B cell (primary cell): ENCODE results near the gene TRPV4. TPM values are rescaled to one million over a fixed set of nuclear protein-coding genes. Genes with fewer than 3 reads are reported as not detected.

ENCODE experiments used
- ATAC-seq: fragments of 200-7000 bp; cut with Tn5 transposase; one replicate; pipeline ENCODE4 v1.10.0; 2021; ENCODE audit warnings: low read depth, mild to moderate bottlenecking, moderate number of reproducible peaks, moderate library complexity
- CTCF ChIA-PET: fragments of 350-600 bp; sonication (Branson Sonifier 250); formaldehyde crosslinking; loops from one replicate; lab custom pipeline; 2021; ENCODE audit warnings: antibody characterized with exemption, inconsistent platforms; lab: Charles Lee
- POLR2A ChIA-PET: fragments of 350-600 bp; sonication (Branson Sonifier 250); formaldehyde crosslinking; loops from one replicate; lab custom pipeline; 2021; ENCODE audit warnings: antibody characterized with exemption; lab: Charles Lee
- DNase-seq: peaks from one replicate; pipeline ENCODE4 v3.0.0; 2013
- H2AFZ ChIP-seq: 2 replicates; pipeline ENCODE4 v1.6.1; 2012; ENCODE audit warnings: mild to moderate bottlenecking, low read depth, low read length; ENCODE audit not compliant: insufficient read depth, poor library complexity, severe bottlenecking
- H3K27ac ChIP-seq, 2 donors: 1 replicate in 1 of 2; 2 replicates in 1 of 2; pipeline ENCODE4 v1.5.1; 2012 to 2013; ENCODE audit warnings: low read length in 2 of 2, mild to moderate bottlenecking in 2 of 2, moderate library complexity in 1 of 2
- H3K27me3 ChIP-seq, 4 experiments: fragments of 200-600 bp in 1 of 4; sonication (generic) in 1 of 4; replicated peaks in 1 of 4; 1 replicate in 2 of 4; 2 replicates in 2 of 4; pipeline versions ENCODE4 v1.6.1 to v1.7.0; 2013 to 2016; ENCODE audit warnings: low read length in 3 of 4, mild to moderate bottlenecking in 2 of 4, mixed read lengths in 1 of 4, moderate library complexity in 1 of 4; ENCODE audit not compliant: insufficient read depth in 4 of 4, control insufficient read depth in 3 of 4; ENCODE audit errors: control extremely low read depth in 1 of 4
- H3K36me3 ChIP-seq, 2 experiments: replicated peaks in 1 of 2; 1 replicate in 1 of 2; 2 replicates in 1 of 2; pipeline versions ENCODE4 v1.6.1 to v1.7.1; 2013; ENCODE audit warnings: low read length in 1 of 2; ENCODE audit not compliant: insufficient read depth in 2 of 2, control insufficient read depth in 1 of 2; ENCODE audit errors: control extremely low read depth in 1 of 2, extremely low read depth in 1 of 2
- H3K4me1 ChIP-seq, 2 donors: fragments of 200-600 bp in 1 of 2; sonication (generic) in 1 of 2; 1 replicate in 1 of 2; 2 replicates in 1 of 2; pipeline versions ENCODE4 v1.5.1 to v1.6.1; 2013 to 2017; ENCODE audit warnings: low read length in 2 of 2; ENCODE audit not compliant: control insufficient read depth in 2 of 2, insufficient read depth in 2 of 2
- H3K4me2 ChIP-seq: replicated peaks from 2 replicates; pipeline ENCODE3; 2012; ENCODE audit warnings: mild to moderate bottlenecking, low read depth, low read length; ENCODE audit not compliant: poor library complexity, severe bottlenecking
- H3K4me3 ChIP-seq, 5 experiments: fragments of 200-600 bp in 1 of 5; sonication (generic) in 1 of 5; 1 replicate in 3 of 5; 2 replicates in 2 of 5; pipeline versions ENCODE4 v1.5.1 to v1.7.0; 2011 to 2016; ENCODE audit warnings: low read length in 4 of 5, mild to moderate bottlenecking in 4 of 5, low read depth in 2 of 5, control low read depth in 1 of 5, moderate library complexity in 1 of 5; ENCODE audit not compliant: insufficient read depth in 1 of 5; ENCODE audit errors: control extremely low read depth in 1 of 5, extremely low read depth in 1 of 5
- H3K79me2 ChIP-seq: fragments of 200-600 bp; sonication (generic); one replicate; pipeline ENCODE4 v1.6.0; 2016; ENCODE audit warnings: low read length; ENCODE audit not compliant: control insufficient read depth, insufficient read depth
- H3K9ac ChIP-seq: fragments of 200-600 bp; sonication (generic); 2 replicates; pipeline ENCODE4 v1.6.1; 2017; ENCODE audit warnings: mild to moderate bottlenecking, low read length, moderate library complexity
- H3K9me3 ChIP-seq, 3 donors: one replicate each; pipeline versions ENCODE4 v1.6.1 to v1.7.1; 2013; ENCODE audit warnings: low read length in 2 of 3; ENCODE audit not compliant: control insufficient read depth in 2 of 3, insufficient read depth in 1 of 3; ENCODE audit errors: control extremely low read depth in 1 of 3
- H4K20me1 ChIP-seq: 2 replicates; pipeline ENCODE4 v1.6.0; 2012; ENCODE audit warnings: mild to moderate bottlenecking, low read length; ENCODE audit not compliant: insufficient read depth, control insufficient read depth, poor library complexity, severe bottlenecking
- H3K27ac Mint-ChIP-seq: one replicate; pipeline ENCODE4 v1.8.0; 2021; ENCODE audit warnings: mixed read lengths
- H3K27me3 Mint-ChIP-seq: one replicate; pipeline ENCODE4 v1.8.0; 2021; ENCODE audit warnings: mixed read lengths
- H3K4me1 Mint-ChIP-seq: one replicate; pipeline ENCODE4 v1.8.0; 2021; ENCODE audit warnings: mixed read lengths
- H3K4me3 Mint-ChIP-seq: one replicate; pipeline ENCODE4 v1.8.0; 2021; ENCODE audit warnings: mixed read lengths
- H3K9me3 Mint-ChIP-seq: one replicate; pipeline ENCODE4 v1.8.0; 2022; ENCODE audit warnings: mixed read lengths; ENCODE audit not compliant: insufficient read depth
- CTCF ChIP-seq: fragments of 200-600 bp; IDR thresholded peaks from one replicate; pipeline ENCODE4 v1.8.0; 2022; ENCODE audit warnings: antibody characterized with exemption, mild to moderate bottlenecking
- EZH2 ChIP-seq: IDR thresholded peaks from 2 replicates; pipeline ENCODE4 v1.6.1; 2012; ENCODE audit warnings: borderline replicate concordance, low read depth, mild to moderate bottlenecking, moderate library complexity, low read length; ENCODE audit not compliant: insufficient read depth, poor library complexity, severe bottlenecking
- WGBS: methylation state at CpG from one replicate; pipeline ENCODE4 v1.1.5; 2013; ENCODE audit warnings: missing lambda C conversion rate; ENCODE audit not compliant: insufficient coverage; 5-methylcytosine and 5-hydroxymethylcytosine counted together
- intact Hi-C: fragments of 100-400 bp; cut with micrococcal nuclease; formaldehyde crosslinking; loops from one replicate; pipeline ENCODE4 v1.10.0; 2022
- polyA plus RNA-seq: library from polyadenylated mRNA; depleted of rRNA; stranded (reverse); fragments of >200 nt; gene quantifications from 2 replicates; pipeline ENCODE4 v1.2.3, GENCODE V29; 2012
- total RNA-seq, 2 donors: library from RNA; stranded (reverse); fragments of 120-200 nt in 1 of 2; gene quantifications; 1 replicate in 1 of 2; 2 replicates in 1 of 2; pipeline versions ENCODE4 v1.2.3 to v1.2.4, GENCODE V29; 2013 to 2022

The TRPV4 gene
- total and polyA plus RNA-seq, 2 donors (not counting 1 experiment from before 2014, with no cell fraction given), result not detected

- Histone ChIP-seq H3K4me1 (peaks cover 3 to 10% of the 10 kb centered on the region in 2 donors), H3K9me3 (no peaks in the 10 kb centered on the region), H3K4me3 (peak overlapping the region in 3 of 5 experiments; percentile 17 to 38 (median 25)), H2AFZ (peak overlapping the region; percentile 78), H4K20me1 (no peaks in the 10 kb centered on the region), H3K36me3 (no peaks in the 10 kb centered on the region), H3K27ac (no peak overlapping the region), H3K27me3 (no peaks in the 10 kb centered on the region), H3K4me2 (peak overlapping the region; percentile 83), H3K9ac (peak overlapping the region; percentile 46), H3K79me2 (no peaks in the 10 kb centered on the region)
- intact Hi-C loops, result loop anchor here (1.0 to 10.0 kb wide), 4 partner anchors 35 to 248 kb away; partner anchors contain the start of genes FAM222A and GLTP
- ChIA-PET POLR2A (no interaction called here), CTCF (interaction anchor here (0.6 to 3.7 kb wide), 29 partner anchors 8 to 417 kb away, joined by 3 to 41 read pairs (median 4); no protein-coding TSS in a partner anchor)
- 13% methylated on average over 25 of the region's 30 CpGs for WGBS
- ATAC-seq, result peak; percentile 99
- no peak for TF ChIP-seq EZH2
- TF ChIP-seq CTCF, result peak; percentile 99
- DNase-seq, result peak; percentile 89
- peaks cover 10% of the 10 kb centered on the region for H3K4me1 Mint-ChIP-seq
- no peaks in the 10 kb centered on the region for H3K27me3 Mint-ChIP-seq
- H3K4me3 Mint-ChIP-seq, result peak overlapping the region; percentile 44
- H3K27ac Mint-ChIP-seq, result no peak overlapping the region
- no peaks in the 10 kb centered on the region for H3K9me3 Mint-ChIP-seq
Measured at GRCh38 chr12:109844983-109845823, 12.0 kb upstream of the TRPV4 start.

- no peaks in the 10 kb centered on the region for H3K27me3 ChIP-seq
- no peaks in the 10 kb centered on the region for H3K79me2 ChIP-seq
- DNase-seq, result no peak
- no peaks in the 10 kb centered on the region for H4K20me1 ChIP-seq
- no peaks in the 10 kb centered on the region for H3K36me3 ChIP-seq
- H3K4me2 ChIP-seq, result no peak overlapping the region
- Mint-ChIP-seq H3K9me3 (no peaks in the 10 kb centered on the region), H3K4me1 (peaks cover 10% of the 10 kb centered on the region), H3K4me3 (no peak overlapping the region), H3K27me3 (no peaks in the 10 kb centered on the region), H3K27ac (no peak overlapping the region)
- 96% methylated on average over 4 of the region's 5 CpGs for WGBS
- H3K4me3 ChIP-seq, result no peak overlapping the region
- ATAC-seq, result no peak
- H2AFZ ChIP-seq, result no peak overlapping the region
- no peak overlapping the region for H3K9ac ChIP-seq
- H3K27ac ChIP-seq, result no peak overlapping the region
- TF ChIP-seq CTCF, result no peak
- TF ChIP-seq EZH2, result no peak
- intact Hi-C loops, result loop anchor here (10.0 kb wide), 1 partner anchor 129 kb away; the partner anchor contains the start of gene FAM222A
- no peaks in the 10 kb centered on the region for H3K9me3 ChIP-seq
- peaks cover 3 to 10% of the 10 kb centered on the region in 2 donors for H3K4me1 ChIP-seq
- POLR2A ChIA-PET, result no interaction called here
- CTCF ChIA-PET, result interaction anchor here (2.0 to 3.7 kb wide), 3 partner anchors 9 to 39 kb away, joined by 5 to 41 read pairs (median 7); no protein-coding TSS in a partner anchor
Measured at GRCh38 chr12:109844091-109844490, 10.9 kb upstream of the TRPV4 start.
